ENCODE data around the gene HOXA7.

Gene HOXA7

DNA sequence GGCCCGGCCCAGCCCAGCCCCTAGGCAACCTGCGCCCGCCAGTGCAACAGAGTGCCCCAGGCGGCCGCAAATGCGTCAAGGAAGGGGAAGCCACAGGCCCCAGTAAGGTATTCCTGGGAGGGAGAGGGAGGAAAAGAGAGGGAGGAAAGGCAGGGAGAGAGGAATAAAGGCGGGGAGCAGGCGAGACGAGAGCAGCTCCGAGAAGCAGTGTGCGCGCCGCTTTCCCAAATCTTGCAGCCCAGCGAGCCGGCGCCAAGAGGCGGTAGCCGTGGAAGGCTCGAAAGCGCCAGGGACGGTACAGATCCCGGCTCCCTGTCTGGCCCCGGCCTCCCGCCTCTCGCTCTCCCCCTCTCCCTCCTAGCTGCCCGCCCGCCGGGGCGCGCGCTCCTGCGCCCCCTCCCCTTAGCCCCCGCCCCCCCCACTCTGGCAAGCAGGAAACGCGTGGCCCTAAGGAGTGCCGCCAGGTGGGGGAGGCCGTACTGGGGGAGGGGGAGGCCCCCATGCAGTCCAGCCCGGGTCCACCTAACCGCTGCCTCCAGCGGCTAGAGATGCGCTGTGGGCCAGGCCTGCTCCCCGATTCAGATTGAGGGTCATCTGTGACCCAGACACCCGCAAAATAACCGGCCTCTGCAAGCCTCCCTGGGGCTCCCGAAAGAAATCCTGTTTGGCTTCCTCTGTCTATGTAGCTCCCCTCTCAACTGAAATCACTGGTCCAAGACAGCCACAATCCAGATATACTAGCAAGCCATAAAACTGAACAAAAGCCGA lies 13.4 kb upstream of the HOXA7 start:
- DNase-seq = no peak

DNA sequence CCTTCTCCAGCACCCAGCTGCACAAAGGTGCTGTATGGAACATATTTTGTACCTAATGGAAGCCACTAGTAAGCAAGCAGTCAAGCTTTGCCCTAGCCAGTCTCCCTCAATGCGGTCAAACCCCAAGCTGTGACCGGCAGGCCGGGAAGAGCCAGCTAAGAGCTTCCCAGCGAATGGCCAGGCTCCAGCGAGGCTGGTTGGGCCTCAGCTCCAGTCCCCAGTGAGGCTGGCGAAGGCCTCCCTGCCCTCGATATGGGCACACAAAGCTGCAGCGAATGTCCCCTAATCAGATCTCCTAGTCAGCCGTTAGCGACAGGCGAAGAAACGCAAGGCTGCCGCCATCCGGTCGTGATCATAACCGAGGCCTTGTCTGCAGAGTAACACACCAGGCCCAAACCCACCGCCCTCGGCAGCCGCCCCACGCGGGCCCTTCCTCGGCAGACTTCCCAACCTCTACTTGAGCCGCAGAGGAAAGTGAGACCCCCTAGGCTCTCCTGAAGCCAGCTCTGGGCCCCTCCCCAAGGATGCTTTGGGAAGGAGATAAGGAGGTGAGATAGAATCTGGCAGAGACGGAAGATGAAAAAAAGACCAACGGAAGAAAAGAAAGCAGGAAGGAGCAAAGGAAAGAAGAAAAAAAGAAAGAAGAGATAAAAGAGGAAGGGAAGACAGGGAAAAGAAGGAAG lies 11.9 kb upstream of the HOXA7 start:
- DNase-seq = no peak

DNA sequence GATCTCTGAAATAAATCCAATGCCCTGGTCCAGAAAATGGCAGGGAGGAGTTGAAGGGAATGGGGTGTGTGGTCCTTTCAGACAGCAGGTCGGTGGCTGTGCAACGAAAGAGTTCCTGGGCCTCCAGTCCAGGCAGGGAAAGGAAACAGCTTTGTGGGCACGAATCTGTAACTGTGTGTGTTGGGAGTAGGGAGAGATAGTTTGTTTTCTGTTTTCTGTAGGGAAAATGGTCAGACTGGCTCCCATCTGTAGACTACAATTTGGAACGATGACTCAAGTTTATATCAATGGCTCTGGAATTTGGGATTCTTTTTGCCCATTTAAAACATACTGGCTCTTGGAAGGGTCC lies 11.4 kb upstream of the HOXA7 start:
- no peak for DNase-seq

DNA sequence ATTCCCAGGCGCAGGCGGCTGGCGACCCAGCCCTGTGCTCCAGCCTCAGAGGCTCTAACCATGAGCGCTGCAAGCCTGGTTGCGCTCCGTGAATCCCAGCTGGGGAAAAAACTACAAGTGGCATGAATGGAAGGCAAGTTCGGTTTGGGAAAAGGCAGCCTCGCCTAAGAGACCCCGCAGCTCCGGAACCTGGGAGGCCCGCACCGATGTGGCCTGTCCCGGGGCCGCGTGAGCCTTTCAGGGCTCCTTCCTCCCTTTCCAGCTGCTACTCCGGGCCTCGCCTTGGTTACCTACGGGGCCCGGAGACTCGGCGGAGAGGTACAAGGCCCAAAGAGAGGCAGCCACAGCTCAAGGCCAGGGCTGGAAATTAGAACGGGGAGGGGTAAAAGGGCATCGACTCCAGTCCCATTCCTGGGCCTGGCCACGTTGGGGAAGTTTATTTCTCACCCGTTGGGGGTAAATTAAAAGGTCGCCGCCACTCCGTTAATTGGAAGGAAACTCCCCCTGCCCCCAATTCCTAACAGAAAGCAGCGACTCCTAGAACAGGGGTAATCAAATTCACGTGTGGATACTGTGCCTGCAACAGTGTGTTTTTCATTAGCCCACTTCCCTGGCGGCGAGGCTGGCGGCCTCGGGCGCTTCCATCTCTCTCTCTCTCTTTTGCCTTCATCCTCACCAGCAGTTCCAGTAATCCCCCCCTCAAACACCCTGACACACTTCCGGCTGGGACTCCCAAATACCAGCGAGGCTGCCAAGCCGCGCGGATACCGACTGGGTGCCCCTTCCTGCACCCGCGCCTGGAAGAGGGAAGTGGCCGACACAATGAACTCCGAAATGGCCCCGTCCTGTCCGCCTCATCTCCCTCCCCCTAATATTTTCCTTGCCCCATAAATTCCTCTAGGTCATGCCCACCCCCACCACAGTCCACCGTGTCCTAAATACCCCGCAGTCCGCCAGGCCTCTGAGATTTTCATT lies 10.3 kb upstream of the HOXA7 start:
- no peak for DNase-seq

DNA sequence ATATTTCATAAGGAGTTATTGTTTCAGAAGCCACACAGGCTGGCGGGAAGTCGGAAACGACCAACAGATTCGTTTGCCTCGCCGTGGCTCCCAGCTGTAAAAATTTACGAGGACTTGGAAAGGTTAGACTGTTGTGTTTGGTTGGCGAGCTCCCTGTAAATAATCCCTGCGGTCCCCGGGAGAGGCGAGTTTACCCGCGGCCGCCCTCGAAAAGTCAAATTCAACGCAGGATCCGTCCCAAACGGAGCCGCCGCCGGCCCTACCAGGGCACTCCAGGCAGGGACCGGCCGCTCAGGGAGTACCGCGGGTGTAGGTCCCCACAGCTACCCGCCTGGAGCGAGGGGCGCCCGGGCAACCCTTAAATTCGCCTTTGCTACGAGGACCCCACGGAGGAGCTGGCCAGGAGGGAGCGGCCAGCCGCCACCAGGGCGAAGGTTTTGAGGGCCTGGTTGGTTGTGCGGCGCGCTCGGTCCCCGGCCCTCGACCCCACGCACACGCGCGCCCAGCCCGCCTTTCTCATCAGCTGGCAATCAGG lies 9.6 kb upstream of the HOXA7 start:
- DNase-seq = peak; percentile 58

DNA sequence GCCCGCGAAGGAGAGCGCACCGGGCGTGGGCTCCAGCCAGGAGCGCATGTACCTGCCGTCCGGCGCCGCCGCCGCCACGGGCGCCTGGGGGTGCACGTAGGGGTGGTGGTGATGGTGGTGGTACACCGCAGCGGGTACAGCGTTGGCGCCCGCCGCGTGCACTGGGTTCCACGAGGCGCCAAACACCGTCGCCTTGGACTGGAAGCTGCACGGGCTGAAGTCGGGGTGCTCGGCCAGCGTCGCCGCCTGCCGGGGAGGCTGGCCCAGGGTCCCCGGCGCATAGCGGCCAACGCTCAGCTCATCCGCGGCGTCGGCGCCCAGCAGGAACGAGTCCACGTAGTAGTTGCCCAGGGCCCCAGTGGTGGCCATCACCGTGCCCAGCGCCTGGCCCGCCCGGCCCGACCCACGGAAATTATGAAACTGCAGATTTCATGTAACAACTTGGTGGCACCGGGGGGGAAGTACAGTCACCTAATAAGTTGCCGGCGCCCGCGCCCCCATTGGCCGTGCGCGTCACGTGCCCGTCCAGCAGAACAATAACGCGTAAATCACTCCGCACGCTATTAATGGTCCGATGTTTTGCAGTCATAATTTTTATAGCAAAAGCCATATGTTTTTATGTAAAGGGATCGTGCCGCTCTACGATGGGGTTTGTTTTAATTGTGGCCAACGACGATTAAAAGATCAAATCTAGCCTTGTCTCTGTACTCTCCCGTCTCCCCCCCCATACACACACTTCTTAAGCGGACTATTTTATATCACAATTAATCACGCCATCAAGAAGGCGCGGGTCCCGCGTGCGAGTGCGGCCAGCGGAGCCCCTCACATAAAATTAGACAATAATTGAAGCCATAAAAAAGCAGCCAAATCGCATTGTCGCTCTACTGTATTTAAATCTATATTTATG lies 8.9 kb upstream of the HOXA7 start, which contains the start of gene HOXA9:
Gene HOXA9, minus strand, starts transcription at position 449 of the 907 bp plus-strand sequence. Its CDS starts 80 bp downstream, at position 369.
- peak; percentile 77 for DNase-seq

DNA sequence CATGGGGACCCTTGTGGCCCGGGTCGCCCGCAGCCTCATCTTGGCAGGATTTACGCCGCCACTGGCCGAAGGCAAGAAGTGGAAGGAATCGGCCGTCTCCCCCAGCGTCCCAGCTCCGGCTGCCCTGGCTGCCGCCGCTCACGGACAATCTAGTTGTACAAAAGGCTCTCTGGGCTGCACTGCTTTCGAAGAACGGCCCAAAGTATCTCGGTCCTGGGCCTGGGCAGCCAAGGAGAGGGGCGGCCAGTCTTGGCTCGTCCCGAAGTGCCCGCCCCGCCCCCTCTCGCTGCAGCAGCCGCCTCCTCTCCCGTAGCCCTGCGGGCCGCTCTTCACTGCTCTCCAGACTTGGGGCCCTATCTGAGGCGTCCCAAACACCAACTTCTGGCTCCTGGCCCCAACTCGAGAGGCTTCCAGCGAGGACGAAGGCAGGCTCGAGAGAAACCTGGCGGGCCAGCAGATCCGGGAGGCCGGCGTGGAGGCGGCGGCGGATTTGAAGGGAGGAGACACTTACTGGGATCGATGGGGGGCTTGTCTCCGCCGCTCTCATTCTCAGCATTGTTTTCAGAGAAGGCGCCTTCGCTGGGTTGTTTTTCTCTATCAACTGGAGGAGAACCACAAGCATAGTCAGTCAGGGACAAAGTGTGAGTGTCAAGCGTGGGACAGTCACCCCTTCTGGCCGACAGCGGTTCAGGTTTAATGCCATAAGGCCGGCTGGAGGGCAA lies 8.1 kb upstream of the HOXA7 start:
- no peak for DNase-seq

DNA sequence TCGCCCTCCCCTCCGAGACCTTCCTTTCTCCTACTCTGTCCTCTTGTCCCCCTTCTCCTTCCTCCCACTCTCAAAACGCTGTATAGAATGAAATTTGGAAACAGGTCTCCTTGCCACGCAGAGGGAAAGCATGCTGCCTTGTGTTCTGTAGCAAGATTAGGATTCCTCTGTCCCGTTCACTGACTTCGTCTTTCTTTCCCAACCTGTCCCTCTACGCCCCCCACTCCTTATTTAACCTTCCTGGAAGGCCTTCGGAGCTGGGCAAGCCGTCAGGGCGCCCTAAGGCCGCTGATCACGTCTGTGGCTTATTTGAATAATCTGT lies 7.5 kb upstream of the HOXA7 start:
- DNase-seq = no peak

DNA sequence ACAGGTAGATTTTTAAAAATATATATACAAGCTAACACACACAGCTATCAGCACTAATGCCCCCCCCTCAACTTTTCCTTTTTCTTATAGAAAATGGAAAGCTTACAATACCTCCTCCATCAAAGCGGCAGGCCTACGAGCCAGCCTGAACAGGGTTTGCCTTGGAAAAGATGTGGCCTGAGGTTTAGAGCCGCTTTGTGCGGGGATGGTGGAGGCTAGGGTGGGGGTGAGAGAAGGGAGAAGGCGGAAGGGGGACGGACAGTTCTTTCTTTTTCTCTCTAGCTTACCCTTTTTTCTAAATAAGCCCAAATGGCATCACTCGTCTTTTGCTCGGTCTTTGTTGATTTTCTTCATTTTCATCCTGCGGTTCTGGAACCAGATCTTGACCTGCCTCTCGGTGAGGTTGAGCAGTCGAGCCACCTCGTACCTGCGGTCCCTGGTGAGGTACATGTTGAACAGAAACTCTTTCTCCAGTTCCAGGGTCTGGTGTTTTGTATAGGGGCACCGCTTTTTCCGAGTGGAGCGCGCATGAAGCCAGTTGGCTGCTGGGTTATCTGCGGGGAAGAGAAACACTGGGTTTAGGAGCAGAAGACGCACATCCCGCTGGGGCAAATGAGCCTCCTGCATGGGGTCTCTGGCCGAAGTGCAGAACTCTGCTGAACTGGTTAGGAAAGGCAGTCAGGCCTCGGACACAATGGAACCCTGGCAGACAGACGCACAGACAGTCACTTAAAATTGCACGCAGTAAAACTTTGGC lies 7.0 kb upstream of the HOXA7 start:
- DNase-seq = no peak

DNA sequence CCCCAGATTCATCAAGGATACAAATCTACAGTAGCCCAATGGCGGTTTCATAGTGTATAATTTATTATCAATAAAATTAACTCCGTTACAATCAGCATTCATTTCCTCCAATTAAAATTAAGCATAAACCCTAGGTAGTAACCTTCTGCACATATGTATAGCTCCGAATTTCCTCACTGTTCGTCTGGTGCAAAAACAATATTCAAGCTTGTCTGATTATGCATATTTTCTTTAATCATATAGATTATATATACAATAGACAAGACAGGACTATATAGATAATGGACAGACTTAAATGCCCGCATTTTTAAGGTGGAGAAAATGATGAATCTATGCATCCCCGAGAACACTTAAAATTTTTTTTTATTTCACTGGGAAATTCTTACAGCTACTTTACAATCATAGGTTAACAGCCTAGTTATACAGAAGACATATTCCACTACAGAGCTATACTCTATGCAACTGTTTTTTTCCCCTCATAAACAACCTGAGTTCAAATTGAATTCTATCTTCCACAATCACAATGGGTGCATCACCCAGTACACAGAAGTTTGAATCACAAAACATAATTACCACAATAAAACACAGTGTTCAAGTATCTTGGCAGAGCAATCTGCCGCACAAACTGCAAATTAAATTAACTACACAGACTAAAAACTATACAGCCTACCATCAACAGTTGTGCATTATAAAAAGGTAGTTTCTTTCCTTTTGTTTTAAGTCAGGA lies 6.2 kb upstream of the HOXA7 start:
- DNase-seq = no peak

DNA sequence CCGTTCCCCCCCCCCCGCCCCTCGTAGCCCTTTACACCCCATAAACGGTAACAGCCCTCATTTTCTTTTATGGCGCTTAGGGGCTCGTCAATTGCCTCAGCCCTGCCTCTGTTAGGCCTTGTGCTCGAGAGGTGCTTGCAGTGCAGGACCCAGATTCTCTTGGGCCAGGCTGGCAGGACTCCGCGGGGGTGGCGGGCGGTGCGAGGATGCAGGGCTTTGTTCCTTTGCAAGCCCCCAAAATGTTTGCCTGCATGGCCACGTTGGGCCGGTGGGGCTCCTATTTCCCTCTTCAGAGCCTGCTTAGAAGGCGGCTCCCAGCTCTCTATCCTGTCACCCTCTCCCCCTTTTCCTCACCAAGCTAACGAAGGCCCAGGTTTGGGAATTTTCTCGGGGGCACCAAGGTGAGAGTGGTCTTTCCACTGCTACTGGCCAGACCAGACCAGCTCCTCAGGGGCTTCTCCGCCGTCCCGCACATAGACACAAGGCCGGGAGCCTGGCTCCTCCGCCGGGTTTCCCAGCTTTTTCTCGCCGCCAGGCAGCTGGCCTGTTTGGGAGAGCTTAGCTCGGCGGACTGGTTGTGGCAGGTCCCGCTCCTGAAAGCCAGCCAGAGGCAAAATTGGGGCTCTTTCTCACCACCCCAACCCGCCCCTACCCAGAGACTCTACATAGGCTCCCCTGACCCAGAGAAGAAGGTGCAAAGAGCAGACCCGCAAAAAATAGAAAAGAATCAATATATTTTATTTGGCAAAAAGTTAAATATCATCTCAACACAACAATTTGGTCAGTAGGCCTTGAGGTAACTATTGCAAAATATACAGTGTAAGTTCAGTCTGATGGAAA lies 5.5 kb upstream of the HOXA7 start:
- DNase-seq = no peak

DNA sequence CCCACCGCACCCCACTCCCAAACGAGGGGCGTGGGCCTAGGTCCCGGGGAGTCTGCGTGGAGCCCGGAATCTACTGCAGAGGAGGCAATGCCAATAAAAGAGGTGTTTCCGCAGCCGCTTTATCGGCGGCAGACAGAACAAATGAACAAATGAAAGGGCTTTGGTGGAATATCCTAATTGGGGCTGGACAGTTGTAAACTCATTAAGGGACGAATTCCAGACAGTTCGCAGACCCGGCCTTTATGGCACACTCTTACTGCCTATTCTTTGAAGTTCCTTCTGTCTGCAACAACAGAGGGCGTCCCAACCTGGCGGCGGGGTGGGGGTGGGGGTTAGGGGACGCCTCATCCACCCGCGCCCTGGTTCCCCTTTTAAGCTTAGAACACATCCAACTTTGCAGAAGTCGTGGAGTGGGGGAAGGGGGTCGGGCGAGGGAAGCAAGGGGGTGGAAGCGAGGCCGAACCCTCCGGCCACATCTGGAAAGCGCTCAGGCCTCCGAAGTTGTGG lies 4.8 kb upstream of the HOXA7 start:
- DNase-seq = no peak

DNA sequence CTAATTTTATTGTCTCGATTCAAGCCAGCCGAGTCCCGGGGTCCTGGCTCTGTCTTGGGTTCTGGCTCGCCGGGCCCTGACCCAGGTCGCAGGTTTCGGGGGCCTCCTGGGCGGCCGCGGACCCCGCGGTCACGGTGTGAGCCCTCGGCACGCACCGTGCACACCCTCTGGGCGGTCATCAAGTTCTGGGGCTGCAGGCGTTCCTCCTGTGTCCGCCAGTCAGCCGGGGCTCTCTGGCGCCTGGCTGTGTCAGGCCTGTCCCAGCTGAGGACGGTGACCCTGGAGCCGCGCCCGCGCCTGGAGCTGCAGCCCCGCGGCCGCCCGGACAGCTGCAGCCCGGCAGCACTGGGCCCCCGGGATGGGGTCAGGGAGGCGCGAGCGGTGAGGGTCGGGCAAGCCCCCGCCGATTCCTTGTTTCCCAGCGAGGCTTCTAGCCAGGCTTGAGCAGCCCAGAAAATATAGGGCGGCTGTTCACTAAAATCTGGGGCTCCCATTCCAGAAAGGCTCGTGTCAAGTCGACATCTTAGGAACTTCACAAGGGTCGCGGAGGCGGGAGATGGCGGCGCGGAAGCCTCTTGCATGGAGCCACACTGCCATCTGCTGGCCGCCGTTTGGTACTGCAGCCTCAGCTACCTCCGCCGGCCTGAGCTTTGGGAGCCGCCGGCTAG lies 4.2 kb upstream of the HOXA7 start:
- peak; percentile 66 for DNase-seq

DNA sequence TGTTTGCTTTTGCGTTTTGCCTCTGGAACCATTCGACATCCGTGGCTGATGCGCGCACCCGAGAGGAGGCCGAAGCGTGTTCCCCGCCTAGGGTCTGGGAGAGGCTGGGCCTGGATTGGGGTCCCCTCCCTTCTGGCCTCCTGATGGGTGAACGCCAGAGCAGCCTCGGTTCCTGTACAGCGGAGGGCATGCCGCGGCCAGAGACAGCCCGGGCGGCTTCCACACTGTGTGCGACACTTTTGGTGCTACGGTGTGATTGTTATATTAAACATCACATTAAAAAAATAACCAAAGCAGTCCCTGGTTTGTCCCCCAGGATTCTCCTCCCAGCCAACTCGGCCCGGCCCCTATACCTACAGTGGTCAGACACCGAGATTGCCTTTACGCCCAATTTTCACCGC lies 3.7 kb upstream of the HOXA7 start:
- DNase-seq = no peak

DNA sequence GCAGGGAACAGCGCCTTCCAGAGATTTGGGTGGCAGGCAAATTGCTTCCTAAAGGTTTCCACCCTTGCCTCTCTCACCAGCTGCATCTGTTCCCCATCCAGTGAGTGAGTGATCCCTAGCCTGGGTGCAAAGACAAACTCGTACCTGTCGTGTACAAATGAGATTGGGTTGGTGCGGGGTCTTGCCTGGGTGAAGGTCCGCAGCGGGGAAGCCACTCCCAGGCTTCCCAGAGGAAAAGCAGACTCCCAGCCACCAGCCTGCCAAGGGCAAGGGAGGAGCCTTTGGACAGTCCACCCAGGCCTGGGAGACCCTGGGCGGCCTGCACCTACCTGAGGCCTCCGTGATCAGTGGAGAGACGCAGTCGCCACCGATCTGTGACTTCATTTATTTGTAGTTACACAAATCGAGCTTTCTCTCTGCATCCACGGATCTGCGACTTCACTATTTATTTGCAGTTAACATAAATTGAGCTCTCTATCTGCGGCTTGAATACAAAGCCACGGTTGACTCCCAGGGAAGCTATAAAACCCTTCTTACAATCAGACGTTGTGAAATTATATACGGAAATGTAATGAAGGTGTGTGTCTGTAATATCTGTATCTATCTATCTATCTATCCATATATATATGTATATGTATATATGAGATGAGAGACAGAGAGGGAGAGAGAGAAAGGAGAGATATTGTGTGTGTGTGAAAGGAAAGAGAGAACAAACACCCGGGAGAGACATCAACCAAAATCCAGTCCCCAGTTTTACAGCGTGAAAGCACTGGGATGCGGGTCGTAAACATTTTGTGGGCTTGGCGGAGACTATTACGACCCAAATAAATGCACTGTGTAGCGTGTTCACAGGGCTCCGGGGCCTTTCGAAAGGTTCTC lies 3.0 kb upstream of the HOXA7 start:
- DNase-seq = no peak

DNA sequence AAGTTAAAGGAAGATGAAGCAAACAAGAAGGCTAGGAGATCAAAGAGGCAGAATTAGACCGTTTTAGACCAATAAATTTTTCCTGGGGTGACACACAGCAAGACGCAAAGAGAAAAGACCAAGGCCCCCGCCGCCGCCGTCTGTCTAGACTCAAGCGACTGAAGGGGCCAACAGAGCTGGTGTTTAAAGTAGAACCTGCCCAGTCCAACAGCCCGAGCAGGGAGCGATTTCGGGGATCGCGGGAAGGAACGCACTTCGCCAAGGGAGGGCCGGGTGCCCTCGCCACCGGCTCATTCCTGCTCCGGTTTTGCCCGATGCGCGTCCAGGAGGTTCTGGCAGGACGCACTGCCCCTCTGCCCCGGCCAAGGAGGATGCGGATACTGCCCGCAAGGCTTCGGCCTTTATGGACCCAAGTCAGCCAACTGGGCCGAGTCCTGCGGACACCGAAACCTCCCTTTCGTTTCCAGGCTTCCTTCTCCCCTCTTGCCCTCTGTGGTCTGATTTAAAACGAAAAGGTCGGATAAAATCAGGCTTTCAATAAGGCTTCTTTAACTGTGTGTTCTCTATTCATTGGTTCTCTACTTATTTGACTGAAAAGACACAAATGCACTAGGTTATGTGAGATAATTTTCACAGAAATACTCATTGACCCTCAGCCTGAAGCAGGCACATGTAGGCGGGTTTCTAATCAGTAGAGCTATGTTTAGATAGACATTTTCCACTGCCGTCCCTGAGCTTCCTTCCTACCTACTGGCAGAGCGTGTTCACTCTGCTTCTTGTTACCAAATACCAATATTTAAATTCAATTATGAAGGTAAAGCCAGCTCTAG lies 2.2 kb upstream of the HOXA7 start:
- DNase-seq = no peak
